ENCODE data around the gene BAG5.

The BAG5 gene

DNA sequence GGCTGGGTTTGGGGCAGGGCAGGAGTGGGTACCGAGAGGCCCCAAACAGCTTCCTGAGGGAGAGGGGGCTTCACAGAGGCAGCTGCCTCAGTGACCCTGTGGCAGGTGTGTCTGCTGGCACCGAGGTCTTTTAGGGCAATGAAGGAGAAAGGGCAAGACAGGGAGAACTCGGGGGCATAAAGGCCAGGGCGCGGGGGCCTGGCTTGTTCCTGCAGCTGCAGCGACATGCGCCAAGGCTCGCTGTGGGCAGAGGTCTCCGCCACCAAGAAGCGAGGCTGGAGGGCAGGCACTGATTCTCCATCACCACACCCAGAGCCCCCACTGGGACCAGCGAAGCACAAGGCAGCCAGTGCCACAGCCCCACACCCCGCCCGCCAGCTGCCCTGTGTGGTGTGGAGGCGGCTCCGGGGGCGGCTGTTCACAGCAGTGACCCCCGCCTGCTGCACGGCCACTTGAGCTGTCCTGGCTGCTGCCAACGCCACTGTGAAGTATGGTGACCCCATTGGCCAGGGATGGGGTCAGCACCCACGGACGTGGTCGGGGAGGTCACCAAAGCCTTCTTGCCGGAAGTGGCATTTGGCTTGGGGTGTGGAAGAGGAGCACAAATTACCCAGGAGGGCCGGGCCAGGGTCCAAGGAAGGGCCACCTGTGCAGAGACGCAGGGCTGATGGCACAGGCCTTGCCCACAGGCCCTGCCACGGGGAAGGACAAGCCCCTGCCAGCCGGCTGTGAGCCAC lies 16.4 kb downstream of the BAG5 start:
- in situ Hi-C loops (cut with HindIII; ENCODE audit: low pct_ligation_motif_present, low sequenced_read_pairs), result no loop called here
- Histone ChIP-seq H3K27me3 (replicated peaks) (no peaks in the 10 kb centered on the region), H3K4me3 (ENCODE audit: low read depth, low read length) (no peak overlapping the region), H3K27ac (no peak overlapping the region), H3K36me3 (replicated peaks) (no peaks in the 10 kb centered on the region)
- TF ChIP-seq, protein P1, sequence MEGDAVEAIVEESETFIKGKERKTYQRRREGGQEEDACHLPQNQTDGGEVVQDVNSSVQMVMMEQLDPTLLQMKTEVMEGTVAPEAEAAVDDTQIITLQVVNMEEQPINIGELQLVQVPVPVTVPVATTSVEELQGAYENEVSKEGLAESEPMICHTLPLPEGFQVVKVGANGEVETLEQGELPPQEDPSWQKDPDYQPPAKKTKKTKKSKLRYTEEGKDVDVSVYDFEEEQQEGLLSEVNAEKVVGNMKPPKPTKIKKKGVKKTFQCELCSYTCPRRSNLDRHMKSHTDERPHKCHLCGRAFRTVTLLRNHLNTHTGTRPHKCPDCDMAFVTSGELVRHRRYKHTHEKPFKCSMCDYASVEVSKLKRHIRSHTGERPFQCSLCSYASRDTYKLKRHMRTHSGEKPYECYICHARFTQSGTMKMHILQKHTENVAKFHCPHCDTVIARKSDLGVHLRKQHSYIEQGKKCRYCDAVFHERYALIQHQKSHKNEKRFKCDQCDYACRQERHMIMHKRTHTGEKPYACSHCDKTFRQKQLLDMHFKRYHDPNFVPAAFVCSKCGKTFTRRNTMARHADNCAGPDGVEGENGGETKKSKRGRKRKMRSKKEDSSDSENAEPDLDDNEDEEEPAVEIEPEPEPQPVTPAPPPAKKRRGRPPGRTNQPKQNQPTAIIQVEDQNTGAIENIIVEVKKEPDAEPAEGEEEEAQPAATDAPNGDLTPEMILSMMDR (IDR thresholded peaks at IDR 0.05; ENCODE audit: low read depth, low read length, missing control alignments), result no peak
- no peak for DNase-seq

DNA sequence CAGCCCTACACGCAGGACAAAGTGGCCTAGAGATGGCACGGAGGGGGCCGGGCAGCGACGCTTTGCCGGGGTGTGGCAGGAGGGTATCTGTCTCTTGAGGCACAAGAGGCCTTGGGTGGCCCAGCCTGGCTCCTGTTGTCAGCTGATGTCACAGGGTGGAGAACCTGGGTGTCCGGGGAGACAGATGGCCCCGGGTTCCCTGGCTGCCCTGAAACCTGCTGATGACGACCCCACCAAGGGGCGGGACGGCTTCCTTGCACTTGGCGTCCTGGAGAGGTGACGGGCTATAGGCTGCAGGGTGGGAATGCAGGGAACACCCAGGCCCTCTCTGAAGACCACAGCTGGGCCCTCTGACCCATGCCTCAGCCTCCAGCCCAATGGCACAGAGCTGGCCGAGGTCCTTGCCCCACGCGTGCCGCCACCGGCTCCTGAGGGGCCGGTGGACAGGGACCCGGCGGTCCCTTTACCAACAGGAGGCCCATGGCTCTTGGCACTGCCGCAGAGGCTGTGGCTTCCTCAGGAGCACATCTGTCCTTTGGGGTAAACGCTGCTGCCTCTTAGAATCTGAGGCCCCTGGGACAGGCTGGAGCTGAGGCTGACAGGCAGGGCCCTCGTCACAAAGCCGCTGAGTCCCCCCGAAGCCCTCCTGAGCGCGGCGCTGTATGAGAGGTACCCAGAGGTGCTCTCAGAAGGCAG lies 17.1 kb downstream of the BAG5 start:
- Histone ChIP-seq H3K27ac (no peak overlapping the region), H3K4me3 (ENCODE audit: low read depth, low read length) (no peak overlapping the region), H3K27me3 (replicated peaks) (no peaks in the 10 kb centered on the region), H3K36me3 (replicated peaks) (no peaks in the 10 kb centered on the region)
- TF ChIP-seq, protein P1 (IDR thresholded peaks at IDR 0.05; ENCODE audit: low read depth, low read length, missing control alignments), result no peak
- no peak for DNase-seq
- in situ Hi-C loops (cut with HindIII; ENCODE audit: low pct_ligation_motif_present, low sequenced_read_pairs), result no loop called here

DNA sequence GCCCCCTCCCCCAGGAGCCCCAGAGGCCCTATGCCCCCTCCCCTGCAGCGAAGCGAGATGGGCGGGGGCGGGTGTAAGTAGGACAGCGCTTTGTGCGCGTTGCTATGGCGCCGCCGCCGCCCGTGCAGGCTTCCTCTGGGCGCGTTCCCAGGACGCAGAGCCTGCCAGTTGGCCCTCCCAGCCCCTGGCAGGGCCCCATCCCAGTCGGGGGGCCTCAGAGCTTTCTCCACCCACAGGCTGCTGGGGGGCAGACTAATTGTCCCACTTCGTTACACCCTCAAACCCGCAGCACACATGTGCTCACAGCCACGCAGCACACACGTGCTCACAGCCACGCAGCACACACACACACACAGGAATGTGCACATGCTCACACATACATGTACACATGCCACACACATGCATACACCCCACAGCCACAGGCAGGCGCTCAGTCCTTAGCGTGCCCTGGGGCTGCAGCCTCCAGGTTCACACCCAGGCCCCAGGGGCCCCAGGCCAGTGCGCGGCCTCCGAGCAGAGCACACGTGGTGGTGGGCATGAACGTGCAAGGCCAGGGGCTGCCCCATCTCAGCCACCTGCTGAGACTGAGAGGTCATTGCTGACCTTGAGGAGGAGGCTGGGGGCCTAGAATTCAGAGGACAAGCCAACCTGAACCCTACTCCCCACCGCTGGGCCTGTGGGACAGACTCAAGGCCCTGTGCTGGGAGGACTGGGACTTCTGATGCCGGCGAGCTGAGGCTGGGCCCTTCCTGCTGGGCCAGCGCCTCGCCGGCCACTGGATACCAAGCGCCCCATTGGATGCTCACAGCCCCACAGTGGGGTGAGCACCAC lies 17.9 kb downstream of the BAG5 start:
- TF ChIP-seq, protein P1 (IDR thresholded peaks at IDR 0.05; ENCODE audit: low read depth, low read length, missing control alignments), result no peak
- no peaks in the 10 kb centered on the region for H3K27me3 ChIP-seq (replicated peaks)
- H3K36me3 ChIP-seq (replicated peaks), result no peaks in the 10 kb centered on the region
- H3K27ac ChIP-seq, result no peak overlapping the region
- DNase-seq, result no peak
- no peak overlapping the region for H3K4me3 ChIP-seq (ENCODE audit: low read depth, low read length)
- in situ Hi-C loops (cut with HindIII; ENCODE audit: low pct_ligation_motif_present, low sequenced_read_pairs), result no loop called here

DNA sequence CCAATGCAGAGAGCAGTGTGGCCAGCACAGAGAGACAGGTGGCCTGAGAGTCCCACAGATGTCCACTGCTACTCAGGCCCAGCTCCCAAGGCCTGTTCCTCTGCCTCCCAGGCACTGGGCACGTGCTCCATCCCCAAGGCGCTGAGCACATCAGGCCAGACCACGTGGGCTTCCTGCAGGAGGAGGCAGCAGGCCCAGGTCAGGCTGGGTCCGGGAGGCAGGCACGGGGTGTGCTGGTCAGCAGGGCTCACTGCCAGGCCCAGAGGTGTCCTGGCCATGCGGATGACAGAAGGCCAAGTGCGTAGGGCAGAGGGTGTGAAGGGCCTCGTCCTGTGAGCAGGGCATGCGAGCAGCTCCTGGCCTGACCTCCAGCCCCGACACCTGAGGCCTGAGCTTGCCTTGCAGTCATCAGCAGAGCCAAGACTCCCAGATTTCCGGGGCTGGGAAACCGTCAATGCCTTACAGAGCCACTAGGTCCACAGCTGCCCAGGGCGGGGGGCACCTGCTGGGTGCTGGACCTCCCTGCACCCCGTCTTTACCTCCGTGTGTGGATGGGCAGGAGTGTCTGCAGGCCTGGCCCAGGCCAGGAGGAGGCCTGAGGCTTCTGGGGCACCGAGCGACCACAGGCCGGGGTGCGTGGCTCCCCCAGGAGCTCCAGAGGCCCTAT lies 18.6 kb downstream of the BAG5 start:
- H3K36me3 ChIP-seq (replicated peaks), result no peaks in the 10 kb centered on the region
- no peaks in the 10 kb centered on the region for H3K27me3 ChIP-seq (replicated peaks)
- H3K27ac ChIP-seq, result no peak overlapping the region
- DNase-seq, result no peak
- in situ Hi-C loops (cut with HindIII; ENCODE audit: low pct_ligation_motif_present, low sequenced_read_pairs), result no loop called here
- no peak overlapping the region for H3K4me3 ChIP-seq (ENCODE audit: low read depth, low read length)
- TF ChIP-seq, protein P1 (IDR thresholded peaks at IDR 0.05; ENCODE audit: low read depth, low read length, missing control alignments), result no peak

DNA sequence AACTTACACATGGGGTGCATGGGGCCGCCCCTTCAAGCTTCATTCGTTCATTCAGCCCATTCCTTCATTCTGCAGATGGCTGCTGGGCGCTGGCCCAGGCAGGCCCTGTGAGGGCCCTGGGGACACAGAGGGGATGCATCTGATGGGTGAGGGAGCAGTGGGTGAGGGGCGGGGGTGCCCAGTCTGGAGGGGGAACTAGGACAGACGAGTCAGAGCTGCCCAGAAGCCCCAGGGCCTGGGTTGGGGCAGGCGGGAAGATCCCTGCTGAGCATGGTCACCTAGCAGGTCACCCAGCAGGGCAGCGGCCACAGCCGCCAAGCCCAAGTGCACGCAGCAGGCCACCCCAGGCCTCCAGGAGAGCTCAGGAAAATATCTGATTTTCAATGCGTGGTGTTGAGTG lies 19.3 kb downstream of the BAG5 start:
- Histone ChIP-seq H3K27me3 (replicated peaks) (no peaks in the 10 kb centered on the region), H3K27ac (no peak overlapping the region), H3K4me3 (ENCODE audit: low read depth, low read length) (no peak overlapping the region), H3K36me3 (replicated peaks) (no peaks in the 10 kb centered on the region)
- TF ChIP-seq, protein P1 (IDR thresholded peaks at IDR 0.05; ENCODE audit: low read depth, low read length, missing control alignments), result no peak
- DNase-seq, result no peak
- in situ Hi-C loops (cut with HindIII; ENCODE audit: low pct_ligation_motif_present, low sequenced_read_pairs), result no loop called here

Data from brain microvascular endothelial cell (primary cell).